ENCODE measurements around the gene ABL1. TPM values are rescaled to one million over a fixed set of nuclear protein-coding genes. Genes with fewer than 3 reads are reported as not detected.

Gene ABL1
- total RNA-seq, 2 donors from 2014 or later = 34.9 to 35.8 TPM

GRCh38 chr9:130864541-130864940, 29.5 kb downstream of the ABL1 start:
- Mint-ChIP-seq H3K4me1 (peaks cover 7% of the 10 kb centered on the region), H3K27me3 (no peaks in the 10 kb centered on the region), H3K27ac (no peak overlapping the region), H3K4me3 (no peak overlapping the region), H3K36me3 (ENCODE audit: low read depth) (no peaks in the 10 kb centered on the region)
- no peaks in the 10 kb centered on the region for H3K9me3 ChIP-seq (ENCODE audit: control insufficient read depth, low read length, poor library complexity, severe bottlenecking)
- no peak for DNase-seq
- no peak for ATAC-seq

GRCh38 chr9:130865921-130866320, 30.9 kb downstream of the ABL1 start:
- H3K27me3 Mint-ChIP-seq = no peaks in the 10 kb centered on the region
- H3K27ac Mint-ChIP-seq = no peak overlapping the region
- DNase-seq (no peak), ATAC-seq (no peak)
- no peak overlapping the region for H3K4me3 Mint-ChIP-seq
- peaks cover 7% of the 10 kb centered on the region for H3K4me1 Mint-ChIP-seq
- no peaks in the 10 kb centered on the region for H3K9me3 ChIP-seq (ENCODE audit: control insufficient read depth, low read length, poor library complexity, severe bottlenecking)
- H3K36me3 Mint-ChIP-seq (ENCODE audit: low read depth) = no peaks in the 10 kb centered on the region

- peak; percentile 60 for ATAC-seq
- Mint-ChIP-seq H3K27me3 (no peaks in the 10 kb centered on the region), H3K4me3 (no peak overlapping the region), H3K27ac (no peak overlapping the region), H3K4me1 (peaks cover 7% of the 10 kb centered on the region), H3K36me3 (ENCODE audit: low read depth) (no peaks in the 10 kb centered on the region)
- H3K9me3 ChIP-seq (ENCODE audit: control insufficient read depth, low read length, poor library complexity, severe bottlenecking) = no peaks in the 10 kb centered on the region
- DNase-seq = peak in 1 of 3 donors; percentile 34
Observed at GRCh38 chr9:130866474-130866965, 31.5 kb downstream of the ABL1 start.

- Mint-ChIP-seq H3K27me3 (no peaks in the 10 kb centered on the region), H3K27ac (no peak overlapping the region), H3K4me1 (peaks cover 4% of the 10 kb centered on the region), H3K36me3 (ENCODE audit: low read depth) (no peaks in the 10 kb centered on the region), H3K4me3 (no peak overlapping the region)
- no peak for DNase-seq
- ATAC-seq = no peak
- H3K9me3 ChIP-seq (ENCODE audit: control insufficient read depth, low read length, poor library complexity, severe bottlenecking) = no peaks in the 10 kb centered on the region
Observed at GRCh38 chr9:130867556-130867955, 32.5 kb downstream of the ABL1 start.

- Mint-ChIP-seq H3K4me3 (no peak overlapping the region), H3K4me1 (peaks cover 4% of the 10 kb centered on the region), H3K27me3 (no peaks in the 10 kb centered on the region), H3K36me3 (ENCODE audit: low read depth) (peaks cover under 1% of the 10 kb centered on the region), H3K27ac (no peak overlapping the region)
- DNase-seq (no peak), ATAC-seq (no peak)
- H3K9me3 ChIP-seq (ENCODE audit: control insufficient read depth, low read length, poor library complexity, severe bottlenecking) = no peaks in the 10 kb centered on the region
Observed at GRCh38 chr9:130868230-130868629, 33.2 kb downstream of the ABL1 start.

GRCh38 chr9:130869250-130869649, 34.2 kb downstream of the ABL1 start:
- Mint-ChIP-seq H3K4me3 (no peak overlapping the region), H3K36me3 (ENCODE audit: low read depth) (peaks cover 6% of the 10 kb centered on the region), H3K4me1 (peaks cover 4% of the 10 kb centered on the region), H3K27ac (no peak overlapping the region), H3K27me3 (no peaks in the 10 kb centered on the region)
- no peak for ATAC-seq
- no peaks in the 10 kb centered on the region for H3K9me3 ChIP-seq (ENCODE audit: control insufficient read depth, low read length, poor library complexity, severe bottlenecking)
- DNase-seq = no peak

GRCh38 chr9:130870491-130871381, 35.7 kb downstream of the ABL1 start:
- H3K4me1 Mint-ChIP-seq = peaks cover 5% of the 10 kb centered on the region
- H3K27ac Mint-ChIP-seq = no peak overlapping the region
- H3K27me3 Mint-ChIP-seq = no peaks in the 10 kb centered on the region
- H3K9me3 ChIP-seq (ENCODE audit: control insufficient read depth, low read length, poor library complexity, severe bottlenecking) = no peaks in the 10 kb centered on the region
- peaks cover 8% of the 10 kb centered on the region for H3K36me3 Mint-ChIP-seq (ENCODE audit: low read depth)
- no peak overlapping the region for H3K4me3 Mint-ChIP-seq
- ATAC-seq (no peak), DNase-seq (no peak)

- no peak for DNase-seq
- Mint-ChIP-seq H3K27ac (no peak overlapping the region), H3K4me1 (peaks cover 2% of the 10 kb centered on the region), H3K4me3 (no peak overlapping the region), H3K36me3 (ENCODE audit: low read depth) (peaks cover 8% of the 10 kb centered on the region), H3K27me3 (no peaks in the 10 kb centered on the region)
- H3K9me3 ChIP-seq (ENCODE audit: control insufficient read depth, low read length, poor library complexity, severe bottlenecking) = no peaks in the 10 kb centered on the region
- no peak for ATAC-seq
Observed at GRCh38 chr9:130871395-130872062, 36.5 kb downstream of the ABL1 start.

GRCh38 chr9:130872093-130872492, 37.0 kb downstream of the ABL1 start:
- H3K27me3 Mint-ChIP-seq = no peaks in the 10 kb centered on the region
- peaks cover 8% of the 10 kb centered on the region for H3K36me3 Mint-ChIP-seq (ENCODE audit: low read depth)
- no peak for ATAC-seq

GRCh38 chr9:130872508-130872907, 37.5 kb downstream of the ABL1 start:
- Mint-ChIP-seq H3K27me3 (no peaks in the 10 kb centered on the region), H3K4me3 (no peak overlapping the region), H3K4me1 (peaks cover 2% of the 10 kb centered on the region), H3K27ac (no peak overlapping the region), H3K36me3 (ENCODE audit: low read depth) (peaks cover 8% of the 10 kb centered on the region)
- DNase-seq = no peak
- no peaks in the 10 kb centered on the region for H3K9me3 ChIP-seq (ENCODE audit: control insufficient read depth, low read length, poor library complexity, severe bottlenecking)
- no peak for ATAC-seq

More at GRCh38 chr9:130872093-130872492, 37.0 kb downstream of the ABL1 start:
- H3K4me3 Mint-ChIP-seq = no peak overlapping the region
- peaks cover 2% of the 10 kb centered on the region for H3K4me1 Mint-ChIP-seq
- DNase-seq = no peak
- H3K27ac Mint-ChIP-seq = no peak overlapping the region
- no peaks in the 10 kb centered on the region for H3K9me3 ChIP-seq (ENCODE audit: control insufficient read depth, low read length, poor library complexity, severe bottlenecking)

GRCh38 chr9:130872912-130873503, 38.0 kb downstream of the ABL1 start:
- no peaks in the 10 kb centered on the region for H3K27me3 Mint-ChIP-seq
- H3K9me3 ChIP-seq (ENCODE audit: control insufficient read depth, low read length, poor library complexity, severe bottlenecking) = no peaks in the 10 kb centered on the region
- DNase-seq (no peak), ATAC-seq (no peak)
- peak overlapping the region; percentile 51 for H3K27ac Mint-ChIP-seq
- H3K36me3 Mint-ChIP-seq (ENCODE audit: low read depth) = peaks cover 8% of the 10 kb centered on the region
- peaks cover 2% of the 10 kb centered on the region for H3K4me1 Mint-ChIP-seq
- no peak overlapping the region for H3K4me3 Mint-ChIP-seq

GRCh38 chr9:130873966-130874365, 38.9 kb downstream of the ABL1 start:
- Mint-ChIP-seq H3K4me3 (no peak overlapping the region), H3K27me3 (no peaks in the 10 kb centered on the region), H3K27ac (peak overlapping the region; percentile 51), H3K36me3 (ENCODE audit: low read depth) (peaks cover 8% of the 10 kb centered on the region), H3K4me1 (peaks cover 2% of the 10 kb centered on the region)
- ATAC-seq (no peak), DNase-seq (no peak)
- no peaks in the 10 kb centered on the region for H3K9me3 ChIP-seq (ENCODE audit: control insufficient read depth, low read length, poor library complexity, severe bottlenecking)

- Mint-ChIP-seq H3K27ac (peak overlapping the region; percentile 51), H3K36me3 (ENCODE audit: low read depth) (peaks cover 11% of the 10 kb centered on the region), H3K4me3 (no peak overlapping the region), H3K4me1 (peaks cover 2% of the 10 kb centered on the region), H3K27me3 (no peaks in the 10 kb centered on the region)
- H3K9me3 ChIP-seq (ENCODE audit: control insufficient read depth, low read length, poor library complexity, severe bottlenecking) = no peaks in the 10 kb centered on the region
- no peak for ATAC-seq
- no peak for DNase-seq
Observed at GRCh38 chr9:130874783-130875182, 39.7 kb downstream of the ABL1 start.
